Spleen (tissue), 11 donors: ENCODE measurements around the gene CDC25B. TPM values are rescaled to one million over a fixed set of nuclear protein-coding genes. Genes with fewer than 3 reads are reported as not detected.
A peak's percentile ranks its signal among the peaks of the same experiment; 100 is the strongest.

ENCODE experiments used
- DNase-seq: peaks from one replicate; pipeline ENCODE4 v3.0.0-alpha.2; 2020
- H3K27ac ChIP-seq, 8 donors: fragments of 200-600 bp; sonication (generic) in 7 of 8; 1 replicate in 4 of 8; 2 replicates in 4 of 8; pipeline versions ENCODE4 v1.5.0 to v1.8.0; 2016 to 2021; ENCODE audit warnings: inconsistent platforms in 4 of 8, mild to moderate bottlenecking in 4 of 8, moderate library complexity in 1 of 8
- H3K27me3 ChIP-seq, 7 donors: fragments of 200-600 bp; sonication (generic) in 6 of 7; replicated peaks in 1 of 7; 1 replicate in 4 of 7; 2 replicates in 3 of 7; pipeline versions ENCODE4 v1.5.0 to v1.8.0; 2016 to 2021; ENCODE audit warnings: inconsistent platforms in 3 of 7, mild to moderate bottlenecking in 1 of 7
- H3K36me3 ChIP-seq, 6 donors: fragments of 200-600 bp; sonication (generic) in 5 of 6; 1 replicate in 4 of 6; 2 replicates in 2 of 6; pipeline versions ENCODE4 v1.5.0 to v1.8.0; 2016 to 2021; ENCODE audit warnings: inconsistent platforms in 2 of 6
- H3K4me1 ChIP-seq, 6 donors: fragments of 200-600 bp; sonication (generic) in 5 of 6; 1 replicate in 3 of 6; 2 replicates in 3 of 6; pipeline versions ENCODE4 v1.5.0 to v1.8.0; 2016 to 2021; ENCODE audit warnings: inconsistent platforms in 3 of 6
- H3K4me3 ChIP-seq, 8 donors: fragments of 200-600 bp; sonication (generic) in 7 of 8; 1 replicate in 4 of 8; 2 replicates in 4 of 8; pipeline versions ENCODE4 v1.5.0 to v1.8.0; 2016 to 2021; ENCODE audit warnings: inconsistent platforms in 4 of 8, mild to moderate bottlenecking in 4 of 8, moderate library complexity in 2 of 8
- H3K9me3 ChIP-seq, 8 donors: fragments of 200-600 bp; sonication (generic) in 7 of 8; 1 replicate in 4 of 8; 2 replicates in 4 of 8; pipeline versions ENCODE4 v1.5.0 to v1.8.0; 2016 to 2021; ENCODE audit warnings: inconsistent platforms in 4 of 8
- CTCF ChIP-seq, 11 experiments: fragments of 200-600 bp in 7 of 11; fragments of 450-650 bp in 4 of 11; sonication (generic) in 4 of 11; IDR thresholded peaks in 8 of 11; conservative IDR thresholded peaks in 3 of 11; 1 replicate in 7 of 11; 2 replicates in 4 of 11; pipeline versions ENCODE4 v1.4.0 to v1.8.0; 2016 to 2021; ENCODE audit warnings: antibody characterized with exemption in 11 of 11, inconsistent platforms in 4 of 11, mild to moderate bottlenecking in 1 of 11
- POLR2A ChIP-seq, 3 donors: fragments of 450-650 bp; IDR thresholded peaks; one replicate each; pipeline ENCODE4 v1.5.1; 2017; ENCODE audit warnings: antibody characterized with exemption in 3 of 3, mild to moderate bottlenecking in 1 of 3
- POLR2AphosphoS5 ChIP-seq, 3 donors: sonication (generic); formaldehyde crosslinking; IDR thresholded peaks; one replicate each; pipeline ENCODE4 v1.5.1; 2017; ENCODE audit warnings: antibody characterized with exemption in 3 of 3
- WGBS, 5 donors: extraction: QIAGEN DNeasy Blood & Tissue Kit in 3 of 5; methylation state at CpG; one replicate each; pipeline versions ENCODE4 v1.1.5 to v1.1.7; 2013 to 2018; 5-methylcytosine and 5-hydroxymethylcytosine counted together
- intact Hi-C: fragments of 100-400 bp; cut with DNase I; formaldehyde crosslinking; loops from one replicate; pipeline ENCODE4 v1.15.0; 2023; ENCODE audit warnings: low total_unique reads
- polyA plus RNA-seq, 3 donors: library from polyadenylated mRNA; stranded (reverse); fragments of 200-250 nt; gene quantifications; one replicate each; pipeline ENCODE4 v1.2.1, GENCODE V29; 2013
- total RNA-seq, 7 donors: library from RNA; depleted of rRNA in 3 of 7; stranded (reverse); fragments of >200 nt in 3 of 7; fragmentation: NEBNext Ultra II Directional in 4 of 7; extraction: Animal tissue kit (Norgen Biotek cat#: 25700) in 4 of 7; gene quantifications; one replicate each; pipeline versions ENCODE4 v1.1.0 to v1.2.1, GENCODE V29; 2016 to 2021
- donor health status: healthy with polysubstance abuse.
- donor health status: DM: no; HTN: no; CAD: no; lungs with moderate emphysema.
- donor health status: DM: no; HTN: no; CAD: no.
- donor health status: Bipolar disorder and iron deficiency.
- donor health status: healthy.
- donor health status: DM: no; HTN: no; CAD: no.
- donor health status: DM: yes; HTN: yes; CAD: no.

Gene CDC25B
- total and polyA plus RNA-seq, 10 donors, result 22.8 to 67.7 (median 50.9) TPM

DNA sequence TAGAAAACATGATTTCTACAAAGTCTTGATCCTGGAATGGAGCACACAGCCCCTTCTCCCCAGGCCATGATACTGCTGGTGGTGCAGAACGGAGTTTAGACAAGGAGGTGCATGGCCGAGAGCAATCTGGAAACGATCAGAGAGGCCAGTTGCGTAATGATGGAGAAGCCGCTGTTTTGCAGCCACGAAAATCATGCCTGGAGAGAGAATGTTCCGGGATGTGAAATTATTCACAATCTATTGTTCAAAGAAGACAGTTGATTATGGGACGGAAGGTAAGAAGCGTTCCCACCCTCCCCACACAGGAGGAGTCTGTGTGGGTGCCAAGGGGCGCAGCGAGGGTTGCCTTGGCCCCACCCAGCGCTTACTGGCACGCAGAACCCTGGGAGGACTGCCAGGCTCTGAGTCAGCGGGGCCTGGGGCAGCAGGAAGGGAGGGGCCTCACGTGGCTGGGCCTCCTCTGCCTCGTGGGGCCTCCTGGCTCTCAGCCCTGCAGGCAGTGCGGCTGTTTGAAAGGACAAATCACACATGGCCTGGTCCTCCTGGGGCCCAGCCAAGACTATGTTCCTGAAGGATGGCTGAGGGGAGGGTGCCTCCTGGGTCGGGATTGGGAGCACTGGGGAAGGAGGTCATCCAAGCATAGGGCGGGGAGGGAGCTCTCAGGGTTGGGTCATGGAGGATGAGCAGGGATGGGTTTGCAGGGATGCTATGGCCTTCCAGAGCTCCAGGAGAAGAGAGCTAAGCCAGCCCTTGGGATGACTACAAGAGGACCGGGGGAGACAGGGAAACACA, 15.6 kb downstream of the CDC25B start:
- Histone ChIP-seq H3K27ac (peak overlapping the region; percentile 85 to 96 (median 88)), H3K36me3 (no peaks in the 10 kb centered on the region), H3K27me3 (no peaks in the 10 kb centered on the region), H3K9me3 (no peaks in the 10 kb centered on the region), H3K4me3 (peak overlapping the region; percentile 8 to 67 (median 35)), H3K4me1 (peaks cover 15 to 95% (median 75%) of the 10 kb centered on the region in 6 donors)
- DNase-seq, result peak; percentile 96
- WGBS, 5 donors, result 9 to 14% (median 11%) methylated on average over 16 to 20 of the region's 20 CpGs
- intact Hi-C loops, result no loop called here
- TF ChIP-seq POLR2AphosphoS5 (IDR thresholded peaks at IDR 0.05) (peak; percentile 97 to 99 (median 98)), POLR2A (IDR thresholded peaks at IDR 0.05) (peak; percentile 18 to 53 (median 20)), CTCF (IDR thresholded peaks at IDR 0.05 in 8 of 11, conservative IDR thresholded peaks at IDR 0.05 in 3 of 11) (no peak)

DNA sequence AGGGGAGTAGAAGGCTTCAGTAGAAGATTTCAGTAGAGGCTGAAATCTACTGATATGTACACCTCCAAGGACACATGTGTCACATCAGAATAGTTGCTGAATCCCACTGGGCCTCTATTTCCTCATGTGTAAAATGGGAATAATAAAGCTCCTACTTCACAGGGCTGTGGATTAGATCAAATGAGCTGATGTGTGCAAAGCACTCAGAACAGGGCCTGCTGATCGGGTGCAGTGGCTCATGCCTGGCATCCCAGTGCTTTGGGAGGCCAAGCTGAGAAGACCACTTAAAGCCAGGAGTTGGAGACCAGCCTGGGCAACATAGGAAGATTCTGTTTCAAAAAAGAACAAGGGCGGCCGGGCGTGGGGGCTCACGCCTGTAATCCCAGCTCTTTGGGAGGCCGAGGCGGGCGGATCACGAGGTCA, 16.2 kb downstream of the CDC25B start:
- no peaks in the 10 kb centered on the region for H3K9me3 ChIP-seq
- H3K4me3 ChIP-seq, result peak overlapping the region in 2 of 8 donors; percentile 32 to 67
- no peak for TF ChIP-seq CTCF (IDR thresholded peaks at IDR 0.05 in 8 of 11, conservative IDR thresholded peaks at IDR 0.05 in 3 of 11)
- TF ChIP-seq POLR2A (IDR thresholded peaks at IDR 0.05), result no peak
- no peak for TF ChIP-seq POLR2AphosphoS5 (IDR thresholded peaks at IDR 0.05)
- H3K4me1 ChIP-seq, result peaks cover 15 to 92% (median 70%) of the 10 kb centered on the region in 6 donors
- peak; percentile 72 for DNase-seq
- no peaks in the 10 kb centered on the region for H3K36me3 ChIP-seq
- intact Hi-C loops, result no loop called here
- 93 to 96% (median 95%) methylated on average over 9 of the region's 9 CpGs for WGBS, 5 donors
- H3K27me3 ChIP-seq, result no peaks in the 10 kb centered on the region
- peak overlapping the region; percentile 85 to 96 (median 88) for H3K27ac ChIP-seq

- H3K27ac ChIP-seq, result peak overlapping the region in 7 of 8 donors; percentile 85 to 96 (median 89)
- TF ChIP-seq POLR2A (IDR thresholded peaks at IDR 0.05) (no peak), CTCF (IDR thresholded peaks at IDR 0.05 in 8 of 11, conservative IDR thresholded peaks at IDR 0.05 in 3 of 11) (no peak), POLR2AphosphoS5 (IDR thresholded peaks at IDR 0.05) (no peak)
- intact Hi-C loops, result no loop called here
- no peak overlapping the region for H3K4me3 ChIP-seq
- H3K9me3 ChIP-seq, result no peaks in the 10 kb centered on the region
- no peak for DNase-seq
- H3K4me1 ChIP-seq, result peaks cover 17 to 90% (median 65%) of the 10 kb centered on the region in 6 donors
- H3K36me3 ChIP-seq, result no peaks in the 10 kb centered on the region
- no peaks in the 10 kb centered on the region for H3K27me3 ChIP-seq
- WGBS, 5 donors, result 79 to 86% (median 86%) methylated on average over 8 of the region's 8 CpGs
Measured at GRCh38 chr20:3812975-3813847, 17.1 kb downstream of the CDC25B start.
